SK-N-SH (cell line): ENCODE data around the gene CXCL10. TPM values are rescaled to one million over a fixed set of nuclear protein-coding genes. Genes with fewer than 3 reads are reported as not detected.

Source experiments
- CTCF ChIA-PET: fragments of 300-600, 350-600 bp; formaldehyde crosslinking; extraction: SDS; loops from one replicate; lab custom pipeline; 2021; lab: Yijun Ruan, JAX
- POLR2A ChIA-PET: fragments of 350-600 bp; sonication (Branson Sonifier 250); formaldehyde crosslinking; extraction: SDS; loops from one replicate; lab custom pipeline; 2020; ENCODE audit warnings: antibody characterized with exemption, inconsistent platforms; lab: Yijun Ruan, JAX
- DNase-seq: peaks from one replicate; pipeline ENCODE4 v3.0.0; 2012
- H2AFZ ChIP-seq: fragments of 200-600 bp; sonication (generic); 2 replicates; pipeline ENCODE4 v1.8.1; 2016; ENCODE audit warnings: antibody characterized with exemption, mild to moderate bottlenecking, low read depth
- H3F3A ChIP-seq: fragments of 200-600 bp; sonication (generic); replicated peaks from 2 replicates; pipeline ENCODE3; 2016; ENCODE audit warnings: antibody characterized with exemption, mild to moderate bottlenecking; ENCODE audit not compliant: insufficient read depth
- H3K27ac ChIP-seq, 2 experiments: fragments of 200-500 bp in 1 of 2; fragments of 200-600 bp in 1 of 2; sonication (Bioruptor generic) in 1 of 2; sonication (generic), shearing (Covaris generic) in 1 of 2; 2 replicates each; pipeline versions ENCODE4 v1.5.1 to v1.6.1; 2014 to 2016; ENCODE audit warnings: low read depth in 2 of 2, inconsistent platforms in 1 of 2, low read length in 1 of 2, mild to moderate bottlenecking in 1 of 2, mixed read lengths in 1 of 2
- H3K27me3 ChIP-seq: fragments of 200-600 bp; sonication (generic), shearing (Covaris generic); 2 replicates; pipeline ENCODE4 v1.6.1; 2016; ENCODE audit warnings: mixed run types; ENCODE audit not compliant: insufficient read depth
- H3K36me3 ChIP-seq, 2 experiments: fragments of 200-500 bp in 1 of 2; fragments of 200-600 bp in 1 of 2; sonication (Bioruptor generic) in 1 of 2; sonication (generic) in 1 of 2; replicated peaks in 1 of 2; 2 replicates each; pipeline versions ENCODE3 to v1.5.1; 2014 to 2016; ENCODE audit warnings: low read length in 1 of 2, mild to moderate bottlenecking in 1 of 2; ENCODE audit not compliant: insufficient read depth in 2 of 2, control insufficient read depth in 1 of 2
- H3K4me1 ChIP-seq, 2 experiments: fragments of 200-500 bp in 1 of 2; fragments of 200-600 bp in 1 of 2; sonication (Bioruptor generic) in 1 of 2; sonication (generic), shearing (Covaris generic) in 1 of 2; 2 replicates each; pipeline versions ENCODE4 v1.5.1 to v1.6.1; 2014 to 2016; ENCODE audit warnings: low read depth in 1 of 2, low read length in 1 of 2, mixed run types in 1 of 2; ENCODE audit not compliant: insufficient read depth in 2 of 2, control insufficient read depth in 1 of 2
- H3K4me2 ChIP-seq: fragments of 200-600 bp; sonication (generic), shearing (Covaris generic); 2 replicates; pipeline ENCODE4 v1.6.1; 2017; ENCODE audit warnings: mixed run types
- H3K4me3 ChIP-seq, 2 experiments: fragments of 200-500 bp in 1 of 2; fragments of 200-600 bp in 1 of 2; sonication (Bioruptor generic) in 1 of 2; sonication (generic), shearing (Covaris generic) in 1 of 2; 2 replicates each; pipeline versions ENCODE4 v1.5.1 to v1.8.1; 2014 to 2016; ENCODE audit warnings: low read depth in 2 of 2, inconsistent platforms in 1 of 2, low read length in 1 of 2, mild to moderate bottlenecking in 1 of 2, mixed read lengths in 1 of 2, moderate library complexity in 1 of 2
- H3K79me2 ChIP-seq: fragments of 200-600 bp; sonication (generic); 2 replicates; pipeline ENCODE4 v1.8.1; 2017; ENCODE audit warnings: mild to moderate bottlenecking; ENCODE audit not compliant: insufficient read depth
- H3K9ac ChIP-seq: fragments of 200-600 bp; sonication (generic); 2 replicates; pipeline ENCODE4 v1.6.1; 2017; ENCODE audit warnings: mixed run types
- H3K9me2 ChIP-seq: fragments of 200-600 bp; sonication (generic); 2 replicates; pipeline ENCODE4 v1.6.1; 2017; ENCODE audit warnings: mixed run types
- H3K9me3 ChIP-seq: fragments of 200-600 bp; sonication (generic); 2 replicates; pipeline ENCODE4 v1.6.1; 2017; ENCODE audit warnings: mixed run types, mild to moderate bottlenecking, moderate library complexity
- H4K20me1 ChIP-seq: fragments of 200-600 bp; sonication (generic); 2 replicates; pipeline ENCODE4 v1.6.1; 2017; ENCODE audit warnings: mild to moderate bottlenecking, mixed run types; ENCODE audit not compliant: insufficient read depth
- ELF1 ChIP-seq: IDR thresholded peaks from 2 replicates; pipeline ENCODE4 v1.4.0; 2012
- EP300 ChIP-seq, 2 experiments: IDR thresholded peaks; 2 replicates each; pipeline versions ENCODE4 v1.4.0 to v1.6.1; 2012; ENCODE audit warnings: borderline replicate concordance in 1 of 2, low read depth in 1 of 2, low read length in 1 of 2
- FOXJ3 ChIP-seq: sonication (generic); formaldehyde crosslinking; IDR thresholded peaks from 2 replicates; pipeline ENCODE4 v1.5.1; 2020; ENCODE audit warnings: mild to moderate bottlenecking, missing genetic modification reagents
- FOXM1 ChIP-seq: IDR thresholded peaks from 2 replicates; pipeline ENCODE4 v1.4.0; 2012; ENCODE audit warnings: low read depth, mild to moderate bottlenecking
- GABPA ChIP-seq: IDR thresholded peaks from 2 replicates; pipeline ENCODE4 v1.4.0; 2012; ENCODE audit warnings: low read depth, mild to moderate bottlenecking
- GATA2 ChIP-seq: sonication (generic); formaldehyde crosslinking; IDR thresholded peaks from 2 replicates; pipeline ENCODE4 v1.5.0; 2020; ENCODE audit warnings: mild to moderate bottlenecking, missing genetic modification reagents
- JUND ChIP-seq: IDR thresholded peaks from 2 replicates; pipeline ENCODE4 v1.4.0; 2012
- MXI1 ChIP-seq: IDR thresholded peaks from 2 replicates; pipeline ENCODE4 v1.6.1; 2012; ENCODE audit warnings: mild to moderate bottlenecking, low read depth, low read length, improper control_type of control experiment
- NFIC ChIP-seq: IDR thresholded peaks from 2 replicates; pipeline ENCODE4 v1.4.0; 2012; ENCODE audit warnings: borderline replicate concordance
- RAD21 ChIP-seq: IDR thresholded peaks from 2 replicates; pipeline ENCODE4 v1.6.1; 2012; ENCODE audit warnings: mild to moderate bottlenecking, low read length
- RCOR1 ChIP-seq: fragments of 150-350 bp; IDR thresholded peaks from 2 replicates; pipeline ENCODE4 v1.6.1; 2017; ENCODE audit warnings: antibody characterized with exemption, low read length
- SIN3A ChIP-seq: IDR thresholded peaks from 2 replicates; pipeline ENCODE4 v1.6.1; 2012; ENCODE audit warnings: low read depth, mild to moderate bottlenecking, low read length, moderate library complexity, borderline replicate concordance
- TEAD4 ChIP-seq: IDR thresholded peaks from 2 replicates; pipeline ENCODE4 v1.4.0; 2012; ENCODE audit warnings: mild to moderate bottlenecking, borderline replicate concordance; ENCODE audit not compliant: insufficient read depth
- YY1 ChIP-seq: IDR thresholded peaks from 2 replicates; pipeline ENCODE4 v1.4.0; 2012; ENCODE audit warnings: low read depth, mild to moderate bottlenecking
- WGBS: methylation state at CpG from one replicate; pipeline ENCODE4 v1.1.6; 2017; ENCODE audit warnings: low lambda C conversion rate; 5-methylcytosine and 5-hydroxymethylcytosine counted together
- polyA plus RNA-seq, 3 experiments: library from polyadenylated mRNA; depleted of rRNA; stranded (reverse); fragments of >200 nt; gene quantifications; 2 replicates each; pipeline ENCODE4 v1.2.3, GENCODE V29; 2012
- TF ChIP-seq, protein P1 (sequence below): IDR thresholded peaks from 2 replicates; pipeline ENCODE4 v1.6.1; 2012; ENCODE audit warnings: mild to moderate bottlenecking, low read depth, low read length, moderate library complexity
- TF ChIP-seq, protein P2 (sequence below): fragments of 150-350 bp; IDR thresholded peaks from 2 replicates; pipeline ENCODE4 v1.6.1; 2017; ENCODE audit warnings: antibody characterized with exemption, low read length, low read depth, borderline replicate concordance
- TF ChIP-seq, protein P3 (sequence below): IDR thresholded peaks from 2 replicates; pipeline ENCODE4 v1.4.0; 2012; ENCODE audit warnings: low read depth, borderline replicate concordance
- TF ChIP-seq, protein P4 (sequence below): IDR thresholded peaks from 2 replicates; pipeline ENCODE4 v1.4.0; 2012; ENCODE audit warnings: low read depth, borderline replicate concordance
- TF ChIP-seq, protein P5 (sequence below): IDR thresholded peaks from 2 replicates; pipeline ENCODE4 v1.4.0; 2012; ENCODE audit warnings: low read depth

CXCL10 gene
- polyA plus RNA-seq, 1 of the 3 experiments (the other 2 are of a cell fraction) = not detected

DNA sequence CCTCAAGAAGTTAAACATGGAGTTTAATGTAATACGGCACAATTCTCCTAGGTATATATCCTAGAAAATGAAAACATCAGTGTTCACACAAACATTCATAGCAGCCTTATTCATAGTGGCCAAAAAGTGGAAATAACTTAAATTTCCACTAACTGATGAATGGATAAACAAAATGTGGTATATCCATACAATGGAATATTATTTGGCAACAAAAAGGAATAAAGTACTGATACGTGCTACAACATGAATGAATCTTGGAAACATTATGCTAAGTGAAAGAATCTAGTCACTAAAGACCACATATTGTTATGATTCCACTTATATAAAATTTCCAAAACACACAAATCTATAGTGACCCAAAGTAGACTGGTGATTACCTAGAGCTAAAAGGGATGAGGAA is 47.1 kb downstream of the CXCL10 start:
- Histone ChIP-seq H3K27ac (no peak overlapping the region), H3F3A (no peaks in the 10 kb centered on the region), H4K20me1 (no peaks in the 10 kb centered on the region), H3K79me2 (peaks cover 3% of the 10 kb centered on the region; the same call in 1 of the 2 replicates), H3K4me1 (no peaks in the 10 kb centered on the region), H3K9me3 (no peaks in the 10 kb centered on the region), H3K4me3 (no peak overlapping the region), H3K4me2 (no peak overlapping the region), H3K9me2 (no peaks in the 10 kb centered on the region), H3K27me3 (no peaks in the 10 kb centered on the region), H3K9ac (no peak overlapping the region), H3K36me3 (peaks cover 64 to 79% of the 10 kb centered on the region in 2 experiments), H2AFZ (no peak overlapping the region)
- DNase-seq = no peak
- TF ChIP-seq MXI1 (no peak), RAD21 (no peak), GATA2 (CRISPR knock-in tag) (no peak), GABPA (no peak), ELF1 (no peak), RCOR1 (no peak), NFIC (no peak), FOXJ3 (no peak), TEAD4 (no peak), FOXM1 (no peak), EP300 (IDR thresholded peaks at IDR 0.05; ENCODE audit: borderline replicate concordance in 1 of 2, low read depth in 1 of 2, low read length in 1 of 2) (no peak), YY1 (no peak), SIN3A (no peak), JUND (no peak)
- TF ChIP-seq, protein P1, sequence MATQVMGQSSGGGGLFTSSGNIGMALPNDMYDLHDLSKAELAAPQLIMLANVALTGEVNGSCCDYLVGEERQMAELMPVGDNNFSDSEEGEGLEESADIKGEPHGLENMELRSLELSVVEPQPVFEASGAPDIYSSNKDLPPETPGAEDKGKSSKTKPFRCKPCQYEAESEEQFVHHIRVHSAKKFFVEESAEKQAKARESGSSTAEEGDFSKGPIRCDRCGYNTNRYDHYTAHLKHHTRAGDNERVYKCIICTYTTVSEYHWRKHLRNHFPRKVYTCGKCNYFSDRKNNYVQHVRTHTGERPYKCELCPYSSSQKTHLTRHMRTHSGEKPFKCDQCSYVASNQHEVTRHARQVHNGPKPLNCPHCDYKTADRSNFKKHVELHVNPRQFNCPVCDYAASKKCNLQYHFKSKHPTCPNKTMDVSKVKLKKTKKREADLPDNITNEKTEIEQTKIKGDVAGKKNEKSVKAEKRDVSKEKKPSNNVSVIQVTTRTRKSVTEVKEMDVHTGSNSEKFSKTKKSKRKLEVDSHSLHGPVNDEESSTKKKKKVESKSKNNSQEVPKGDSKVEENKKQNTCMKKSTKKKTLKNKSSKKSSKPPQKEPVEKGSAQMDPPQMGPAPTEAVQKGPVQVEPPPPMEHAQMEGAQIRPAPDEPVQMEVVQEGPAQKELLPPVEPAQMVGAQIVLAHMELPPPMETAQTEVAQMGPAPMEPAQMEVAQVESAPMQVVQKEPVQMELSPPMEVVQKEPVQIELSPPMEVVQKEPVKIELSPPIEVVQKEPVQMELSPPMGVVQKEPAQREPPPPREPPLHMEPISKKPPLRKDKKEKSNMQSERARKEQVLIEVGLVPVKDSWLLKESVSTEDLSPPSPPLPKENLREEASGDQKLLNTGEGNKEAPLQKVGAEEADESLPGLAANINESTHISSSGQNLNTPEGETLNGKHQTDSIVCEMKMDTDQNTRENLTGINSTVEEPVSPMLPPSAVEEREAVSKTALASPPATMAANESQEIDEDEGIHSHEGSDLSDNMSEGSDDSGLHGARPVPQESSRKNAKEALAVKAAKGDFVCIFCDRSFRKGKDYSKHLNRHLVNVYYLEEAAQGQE = no peak
- TF ChIP-seq, protein P2, sequence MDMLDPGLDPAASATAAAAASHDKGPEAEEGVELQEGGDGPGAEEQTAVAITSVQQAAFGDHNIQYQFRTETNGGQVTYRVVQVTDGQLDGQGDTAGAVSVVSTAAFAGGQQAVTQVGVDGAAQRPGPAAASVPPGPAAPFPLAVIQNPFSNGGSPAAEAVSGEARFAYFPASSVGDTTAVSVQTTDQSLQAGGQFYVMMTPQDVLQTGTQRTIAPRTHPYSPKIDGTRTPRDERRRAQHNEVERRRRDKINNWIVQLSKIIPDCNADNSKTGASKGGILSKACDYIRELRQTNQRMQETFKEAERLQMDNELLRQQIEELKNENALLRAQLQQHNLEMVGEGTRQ = no peak
- TF ChIP-seq, protein P3, sequence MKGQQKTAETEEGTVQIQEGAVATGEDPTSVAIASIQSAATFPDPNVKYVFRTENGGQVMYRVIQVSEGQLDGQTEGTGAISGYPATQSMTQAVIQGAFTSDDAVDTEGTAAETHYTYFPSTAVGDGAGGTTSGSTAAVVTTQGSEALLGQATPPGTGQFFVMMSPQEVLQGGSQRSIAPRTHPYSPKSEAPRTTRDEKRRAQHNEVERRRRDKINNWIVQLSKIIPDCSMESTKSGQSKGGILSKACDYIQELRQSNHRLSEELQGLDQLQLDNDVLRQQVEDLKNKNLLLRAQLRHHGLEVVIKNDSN = no peak
- TF ChIP-seq, protein P4, sequence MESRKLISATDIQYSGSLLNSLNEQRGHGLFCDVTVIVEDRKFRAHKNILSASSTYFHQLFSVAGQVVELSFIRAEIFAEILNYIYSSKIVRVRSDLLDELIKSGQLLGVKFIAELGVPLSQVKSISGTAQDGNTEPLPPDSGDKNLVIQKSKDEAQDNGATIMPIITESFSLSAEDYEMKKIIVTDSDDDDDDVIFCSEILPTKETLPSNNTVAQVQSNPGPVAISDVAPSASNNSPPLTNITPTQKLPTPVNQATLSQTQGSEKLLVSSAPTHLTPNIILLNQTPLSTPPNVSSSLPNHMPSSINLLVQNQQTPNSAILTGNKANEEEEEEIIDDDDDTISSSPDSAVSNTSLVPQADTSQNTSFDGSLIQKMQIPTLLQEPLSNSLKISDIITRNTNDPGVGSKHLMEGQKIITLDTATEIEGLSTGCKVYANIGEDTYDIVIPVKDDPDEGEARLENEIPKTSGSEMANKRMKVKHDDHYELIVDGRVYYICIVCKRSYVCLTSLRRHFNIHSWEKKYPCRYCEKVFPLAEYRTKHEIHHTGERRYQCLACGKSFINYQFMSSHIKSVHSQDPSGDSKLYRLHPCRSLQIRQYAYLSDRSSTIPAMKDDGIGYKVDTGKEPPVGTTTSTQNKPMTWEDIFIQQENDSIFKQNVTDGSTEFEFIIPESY = no peak
- TF ChIP-seq, protein P5, sequence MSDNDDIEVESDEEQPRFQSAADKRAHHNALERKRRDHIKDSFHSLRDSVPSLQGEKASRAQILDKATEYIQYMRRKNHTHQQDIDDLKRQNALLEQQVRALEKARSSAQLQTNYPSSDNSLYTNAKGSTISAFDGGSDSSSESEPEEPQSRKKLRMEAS = no peak
- 99% methylated on average over 2 of the region's 2 CpGs for WGBS
- ChIA-PET POLR2A (no interaction called here), CTCF (no interaction called here)
